GM12878 (cell line): ENCODE measurements around the gene AMBRA1. TPM values are rescaled to one million over a fixed set of nuclear protein-coding genes. Genes with fewer than 3 reads are reported as not detected.

Experiments used
- ATAC-seq: fragments of 200-7000 bp; cut with Tn5 transposase; 3 replicates; pipeline ENCODE4 v1.9.1; 2020; ENCODE audit warnings: mild to moderate bottlenecking, moderate library complexity
- BruUV-seq: library from RNA; stranded (reverse); fragments of 400-500 nt; replicated peaks from 2 replicates; lab custom pipeline; 2021; lab: Mats Ljungman, UMichigan
- CTCF ChIA-PET: fragments of 300-600 bp; sonication (Branson Sonifier 250); formaldehyde crosslinking; extraction: SDS; loops from one replicate; lab custom pipeline; 2021; ENCODE audit warnings: inconsistent platforms; lab: Yijun Ruan, JAX
- POLR2A ChIA-PET: fragments of 350-600 bp; formaldehyde crosslinking; extraction: SDS; loops from one replicate; lab custom pipeline; 2021; ENCODE audit warnings: inconsistent platforms; lab: Charles Lee
- RAD21 ChIA-PET: fragments of 300-600 bp; sonication (Branson Sonifier 250); formaldehyde crosslinking; loops from one replicate; lab custom pipeline; 2023; ENCODE audit warnings: antibody characterized with exemption; ENCODE audit not compliant: unreplicated experiment; lab: Charles Lee
- SMC1A ChIA-PET: fragments of 300-600 bp; sonication (Branson Sonifier 250); formaldehyde crosslinking; loops from one replicate; lab custom pipeline; 2023; ENCODE audit not compliant: unreplicated experiment, uncharacterized antibody; lab: Charles Lee
- DNase-seq: peaks from one replicate; pipeline ENCODE4 v3.0.0-alpha.2; 2011; ENCODE audit warnings: low read depth, low spot score
- FAIRE-seq: peaks from 3 replicates; lab custom pipeline; 2011; peaks lifted over from hg19 to GRCh38; lab: Jason Lieb, UNC
- H2AFZ ChIP-seq: 2 replicates; pipeline ENCODE4 v1.6.0; 2011; ENCODE audit warnings: low read depth, low read length, control low read depth; ENCODE audit not compliant: control insufficient read depth
- H3K27ac ChIP-seq: 2 replicates; pipeline ENCODE4 v1.5.1; 2011; ENCODE audit warnings: control low read depth; ENCODE audit not compliant: control insufficient read depth, insufficient read depth
- H3K27me3 ChIP-seq, 2 experiments: replicated peaks in 1 of 2; 2 replicates each; pipeline versions ENCODE4 v1.6.0 to v1.6.1; 2011; ENCODE audit warnings: low read length in 1 of 2; ENCODE audit not compliant: control insufficient read depth in 2 of 2, insufficient read depth in 2 of 2
- H3K36me3 ChIP-seq, 2 experiments: 2 replicates each; pipeline ENCODE4 v1.5.1; 2011; ENCODE audit warnings: low read length in 1 of 2; ENCODE audit not compliant: control insufficient read depth in 2 of 2, insufficient read depth in 2 of 2
- H3K4me1 ChIP-seq: 2 replicates; pipeline ENCODE4 v1.6.1; 2011; ENCODE audit warnings: mild to moderate bottlenecking, low read length, moderate library complexity, mixed read lengths; ENCODE audit not compliant: control insufficient read depth, insufficient read depth
- H3K4me2 ChIP-seq: 2 replicates; pipeline ENCODE4 v1.6.0; 2011; ENCODE audit warnings: control low read depth; ENCODE audit not compliant: control insufficient read depth, insufficient read depth
- H3K4me3 ChIP-seq: fragments of 200-600 bp; sonication (generic); 2 replicates; pipeline ENCODE4 v1.5.1; 2016
- H3K79me2 ChIP-seq: 2 replicates; pipeline ENCODE4 v1.6.0; 2011; ENCODE audit warnings: low read length; ENCODE audit not compliant: control insufficient read depth, insufficient read depth
- H3K9ac ChIP-seq: 2 replicates; pipeline ENCODE4 v1.8.0; 2011; ENCODE audit warnings: low read length, control low read depth, mixed read lengths; ENCODE audit not compliant: control insufficient read depth, insufficient read depth
- H3K9me3 ChIP-seq: replicated peaks from 3 replicates; pipeline ENCODE4 v1.5.1; 2011; ENCODE audit warnings: mild to moderate bottlenecking, low read length; ENCODE audit not compliant: control insufficient read depth, insufficient read depth
- H4K20me1 ChIP-seq: 2 replicates; pipeline ENCODE4 v1.6.0; 2011; ENCODE audit not compliant: control insufficient read depth, insufficient read depth
- BHLHE40 ChIP-seq, 2 experiments: fragments of 450-650 bp in 1 of 2; IDR thresholded peaks; 2 replicates each; pipeline ENCODE4 v1.6.1; 2011 to 2017; ENCODE audit warnings: low read depth in 2 of 2, borderline replicate concordance in 1 of 2, improper control_type of control experiment in 1 of 2, low read length in 1 of 2, mild to moderate bottlenecking in 1 of 2
- CEBPB ChIP-seq, 2 experiments: fragments of 150-350 bp in 1 of 2; IDR thresholded peaks; 2 replicates each; pipeline ENCODE4 v1.6.1; 2012 to 2014; ENCODE audit warnings: low read depth in 2 of 2, low read length in 2 of 2, borderline replicate concordance in 1 of 2, inconsistent platforms in 1 of 2
- EGR1 ChIP-seq, 2 experiments: IDR thresholded peaks; 1 replicate in 1 of 2; 2 replicates in 1 of 2; pipeline ENCODE4 v1.6.1; 2011 to 2012; ENCODE audit warnings: low read depth in 2 of 2, low read length in 2 of 2, borderline replicate concordance in 1 of 2, mild to moderate bottlenecking in 1 of 2, moderate library complexity in 1 of 2
- ETV6 ChIP-seq, 2 experiments: fragments of 450-650 bp in 1 of 2; IDR thresholded peaks in 1 of 2; conservative IDR thresholded peaks in 1 of 2; 2 replicates each; pipeline ENCODE4 v1.6.1; 2014; ENCODE audit warnings: antibody characterized with exemption in 1 of 2, borderline replicate concordance in 1 of 2, low read depth in 1 of 2, mild to moderate bottlenecking in 1 of 2, moderate library complexity in 1 of 2
- KAT2A ChIP-seq: conservative IDR thresholded peaks from 2 replicates; pipeline ENCODE4 v1.6.1; 2011; ENCODE audit warnings: low read depth, low read length; ENCODE audit not compliant: control insufficient read depth
- MTA2 ChIP-seq: fragments of 450-650 bp; IDR thresholded peaks from 2 replicates; pipeline ENCODE4 v1.6.1; 2016; ENCODE audit warnings: low read depth, mild to moderate bottlenecking, moderate library complexity
- TBL1XR1 ChIP-seq: IDR thresholded peaks from 2 replicates; pipeline ENCODE4 v1.6.1; 2012; ENCODE audit warnings: low read depth, low read length, improper control_type of control experiment
- WGBS: methylation state at CpG from one replicate; pipeline ENCODE4 v1.1.6; 2016; ENCODE audit warnings: low lambda C conversion rate; ENCODE audit not compliant: insufficient replicate concordance, insufficient coverage; ENCODE audit errors: missing lambda C conversion rate; 5-methylcytosine and 5-hydroxymethylcytosine counted together
- in situ Hi-C: fragments of 300-500 bp; cut with MboI; formaldehyde crosslinking; loops from 9 replicates; pipeline ENCODE4 v1.14.3; 2018; ENCODE audit warnings: mixed read lengths
- intact Hi-C: fragments of 100-400 bp; cut with micrococcal nuclease; formaldehyde crosslinking; loops from one replicate; pipeline ENCODE4 v1.14.2; 2022; ENCODE audit not compliant: unreplicated experiment
- polyA plus RNA-seq, 11 experiments: library from polyadenylated mRNA; depleted of rRNA in 4 of 11; unstranded in 6 of 11; stranded (reverse) in 5 of 11; fragments of >200 nt; fragmentation: Nextera tagmentation in 4 of 11; fragmentation: Illumina TruSeq in 1 of 11; extraction: Ambion mirVana in 4 of 11; extraction: Trizol in 1 of 11; gene quantifications; 1 replicate in 1 of 11; 2 replicates in 10 of 11; pipeline versions ENCODE4 v1.2.1 to v1.2.3, GENCODE V29; 2011 to 2016; ENCODE audit warnings: inconsistent platforms in 2 of 11, missing spikeins in 2 of 11, low read depth in 1 of 11
- total RNA-seq, 4 experiments: library from RNA; depleted of rRNA in 3 of 4; stranded (reverse); fragments of >200 nt in 3 of 4; fragmentation: Illumina TruSeq in 1 of 4; extraction: Trizol in 1 of 4; gene quantifications; 2 replicates each; pipeline versions ENCODE4 v1.2.1 to v1.2.3, GENCODE V29; 2013 to 2021
- TF ChIP-seq, protein P1 (sequence below): fragments of 450-650 bp; IDR thresholded peaks from 2 replicates; pipeline ENCODE4 v1.6.1; 2014; ENCODE audit warnings: mild to moderate bottlenecking
- TF ChIP-seq, protein P2 (sequence below): fragments of 450-650 bp; IDR thresholded peaks from 2 replicates; pipeline ENCODE4 v1.6.1; 2017; ENCODE audit warnings: mild to moderate bottlenecking, moderate library complexity

The AMBRA1 gene
- total and polyA plus RNA-seq, 10 of the 15 experiments (the other 5 are each of a cell fraction or from before 2014, with no cell fraction given) = 0.57 to 34.3 (median 13.7) TPM

DNA sequence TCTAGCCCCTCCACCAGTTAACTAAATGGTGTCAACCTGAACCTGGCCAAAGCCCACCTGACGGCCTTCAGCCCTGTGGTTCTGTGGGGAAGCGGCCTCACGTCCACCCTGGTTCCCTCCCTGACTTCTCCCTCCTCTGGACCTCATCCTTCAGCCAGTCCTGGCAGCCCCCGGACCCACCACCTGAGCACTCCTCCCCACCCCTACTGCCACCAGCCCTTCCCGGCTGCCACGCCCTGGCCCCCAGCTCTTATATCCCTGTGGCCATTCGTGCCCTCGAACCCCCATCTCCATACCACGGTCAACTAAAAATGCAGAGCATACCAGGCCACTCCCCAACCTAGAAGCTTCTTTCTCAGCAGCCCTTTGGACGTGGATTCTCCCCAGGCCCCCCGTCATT is 216.5 kb downstream of the AMBRA1 start:
- H3K36me3 ChIP-seq = peaks cover 4 to 24% of the 10 kb centered on the region in 2 experiments; a peak in 3 of 4 replicates
- no peaks in the 10 kb centered on the region for H3K9me3 ChIP-seq
- in situ Hi-C loops (no loop called here), intact Hi-C loops (no loop called here)
- ChIA-PET SMC1A (interaction anchor here (0.6 kb wide), 1 partner anchor 190 kb away, joined by 3 read pairs; no protein-coding TSS in a partner anchor), POLR2A (no interaction called here), RAD21 (interaction anchor here (0.6 kb wide), 1 partner anchor 410 kb away, joined by 3 read pairs; no protein-coding TSS in a partner anchor), CTCF (interaction anchor here (0.9 to 1.6 kb wide), 3 partner anchors 10 to 161 kb away, joined by 3 to 5 read pairs (median 3); no protein-coding TSS in a partner anchor)
- ATAC-seq (no peak), DNase-seq (no peak), FAIRE-seq (no peak)
- H4K20me1 ChIP-seq = no peaks in the 10 kb centered on the region
- no peak overlapping the region for H3K4me3 ChIP-seq
- H3K9ac ChIP-seq = no peak overlapping the region
- no TSS peak for BruUV-seq
- peaks cover 5% of the 10 kb centered on the region for H3K4me1 ChIP-seq
- no peak overlapping the region for H3K4me2 ChIP-seq
- WGBS = 88% methylated on average over 11 of the region's 11 CpGs
- H3K79me2 ChIP-seq = no peaks in the 10 kb centered on the region
- no peak overlapping the region for H3K27ac ChIP-seq
- peaks cover 5% of the 10 kb centered on the region in 2 experiments; a peak in 3 of 4 replicates for H3K27me3 ChIP-seq
- H2AFZ ChIP-seq = no peak overlapping the region
- TF ChIP-seq ETV6 (conservative IDR thresholded peaks at IDR 0.05 in 1 of 2, IDR thresholded peaks at IDR 0.05 in 1 of 2; ENCODE audit: borderline replicate concordance in 1 of 2, low read depth in 1 of 2) = no peak
- TF ChIP-seq, protein P1, sequence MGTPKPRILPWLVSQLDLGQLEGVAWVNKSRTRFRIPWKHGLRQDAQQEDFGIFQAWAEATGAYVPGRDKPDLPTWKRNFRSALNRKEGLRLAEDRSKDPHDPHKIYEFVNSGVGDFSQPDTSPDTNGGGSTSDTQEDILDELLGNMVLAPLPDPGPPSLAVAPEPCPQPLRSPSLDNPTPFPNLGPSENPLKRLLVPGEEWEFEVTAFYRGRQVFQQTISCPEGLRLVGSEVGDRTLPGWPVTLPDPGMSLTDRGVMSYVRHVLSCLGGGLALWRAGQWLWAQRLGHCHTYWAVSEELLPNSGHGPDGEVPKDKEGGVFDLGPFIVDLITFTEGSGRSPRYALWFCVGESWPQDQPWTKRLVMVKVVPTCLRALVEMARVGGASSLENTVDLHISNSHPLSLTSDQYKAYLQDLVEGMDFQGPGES = no peak
- TF ChIP-seq, protein P2, sequence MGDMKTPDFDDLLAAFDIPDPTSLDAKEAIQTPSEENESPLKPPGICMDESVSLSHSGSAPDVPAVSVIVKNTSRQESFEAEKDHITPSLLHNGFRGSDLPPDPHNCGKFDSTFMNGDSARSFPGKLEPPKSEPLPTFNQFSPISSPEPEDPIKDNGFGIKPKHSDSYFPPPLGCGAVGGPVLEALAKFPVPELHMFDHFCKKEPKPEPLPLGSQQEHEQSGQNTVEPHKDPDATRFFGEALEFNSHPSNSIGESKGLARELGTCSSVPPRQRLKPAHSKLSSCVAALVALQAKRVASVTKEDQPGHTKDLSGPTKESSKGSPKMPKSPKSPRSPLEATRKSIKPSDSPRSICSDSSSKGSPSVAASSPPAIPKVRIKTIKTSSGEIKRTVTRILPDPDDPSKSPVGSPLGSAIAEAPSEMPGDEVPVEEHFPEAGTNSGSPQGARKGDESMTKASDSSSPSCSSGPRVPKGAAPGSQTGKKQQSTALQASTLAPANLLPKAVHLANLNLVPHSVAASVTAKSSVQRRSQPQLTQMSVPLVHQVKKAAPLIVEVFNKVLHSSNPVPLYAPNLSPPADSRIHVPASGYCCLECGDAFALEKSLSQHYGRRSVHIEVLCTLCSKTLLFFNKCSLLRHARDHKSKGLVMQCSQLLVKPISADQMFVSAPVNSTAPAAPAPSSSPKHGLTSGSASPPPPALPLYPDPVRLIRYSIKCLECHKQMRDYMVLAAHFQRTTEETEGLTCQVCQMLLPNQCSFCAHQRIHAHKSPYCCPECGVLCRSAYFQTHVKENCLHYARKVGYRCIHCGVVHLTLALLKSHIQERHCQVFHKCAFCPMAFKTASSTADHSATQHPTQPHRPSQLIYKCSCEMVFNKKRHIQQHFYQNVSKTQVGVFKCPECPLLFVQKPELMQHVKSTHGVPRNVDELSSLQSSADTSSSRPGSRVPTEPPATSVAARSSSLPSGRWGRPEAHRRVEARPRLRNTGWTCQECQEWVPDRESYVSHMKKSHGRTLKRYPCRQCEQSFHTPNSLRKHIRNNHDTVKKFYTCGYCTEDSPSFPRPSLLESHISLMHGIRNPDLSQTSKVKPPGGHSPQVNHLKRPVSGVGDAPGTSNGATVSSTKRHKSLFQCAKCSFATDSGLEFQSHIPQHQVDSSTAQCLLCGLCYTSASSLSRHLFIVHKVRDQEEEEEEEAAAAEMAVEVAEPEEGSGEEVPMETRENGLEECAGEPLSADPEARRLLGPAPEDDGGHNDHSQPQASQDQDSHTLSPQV = no peak
- TF ChIP-seq MTA2 = no peak
- TF ChIP-seq EGR1 (IDR thresholded peaks at IDR 0.05; ENCODE audit: borderline replicate concordance in 1 of 2, low read depth in 2 of 2, low read length in 2 of 2) = no peak
- no peak for TF ChIP-seq TBL1XR1
- TF ChIP-seq BHLHE40 (IDR thresholded peaks at IDR 0.05; ENCODE audit: borderline replicate concordance in 1 of 2, low read depth in 2 of 2, low read length in 1 of 2) = no peak
- TF ChIP-seq CEBPB (IDR thresholded peaks at IDR 0.05; ENCODE audit: borderline replicate concordance in 1 of 2, low read depth in 2 of 2, low read length in 2 of 2) = no peak
- TF ChIP-seq KAT2A = no peak
